ENCODE data around the gene TRABD2A.

The TRABD2A gene

DNA sequence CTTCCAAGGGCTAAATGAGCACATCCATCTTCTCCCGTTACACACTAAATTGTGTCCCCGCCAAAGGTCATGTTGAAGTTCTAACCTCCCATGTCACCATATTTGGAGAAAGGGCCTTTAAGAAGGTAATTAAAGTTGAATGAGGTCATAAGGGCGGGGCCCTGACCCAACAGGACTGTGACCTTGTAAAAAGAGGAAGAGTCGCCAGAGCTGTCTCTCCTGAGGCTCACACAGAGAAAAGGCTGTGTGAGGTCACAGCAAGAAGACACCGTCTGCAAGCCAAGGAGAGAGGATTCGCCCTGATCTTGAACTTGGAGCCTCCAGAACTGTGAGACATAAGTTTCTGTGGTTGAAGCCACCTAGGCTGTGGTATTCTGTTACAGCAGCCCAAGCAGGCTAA, 24.1 kb downstream of the TRABD2A start:
- Histone ChIP-seq H3K27ac (no peak overlapping the region), H3K4me3 (ENCODE audit: low read depth, low read length) (no peak overlapping the region), H3K36me3 (no peaks in the 10 kb centered on the region), H3K9me3 (ENCODE audit: severe bottlenecking) (no peaks in the 10 kb centered on the region), H3K27me3 (ENCODE audit: insufficient read depth, low read depth, severe bottlenecking) (no peaks in the 10 kb centered on the region)
- no peak for DNase-seq
- TF ChIP-seq, protein P1, sequence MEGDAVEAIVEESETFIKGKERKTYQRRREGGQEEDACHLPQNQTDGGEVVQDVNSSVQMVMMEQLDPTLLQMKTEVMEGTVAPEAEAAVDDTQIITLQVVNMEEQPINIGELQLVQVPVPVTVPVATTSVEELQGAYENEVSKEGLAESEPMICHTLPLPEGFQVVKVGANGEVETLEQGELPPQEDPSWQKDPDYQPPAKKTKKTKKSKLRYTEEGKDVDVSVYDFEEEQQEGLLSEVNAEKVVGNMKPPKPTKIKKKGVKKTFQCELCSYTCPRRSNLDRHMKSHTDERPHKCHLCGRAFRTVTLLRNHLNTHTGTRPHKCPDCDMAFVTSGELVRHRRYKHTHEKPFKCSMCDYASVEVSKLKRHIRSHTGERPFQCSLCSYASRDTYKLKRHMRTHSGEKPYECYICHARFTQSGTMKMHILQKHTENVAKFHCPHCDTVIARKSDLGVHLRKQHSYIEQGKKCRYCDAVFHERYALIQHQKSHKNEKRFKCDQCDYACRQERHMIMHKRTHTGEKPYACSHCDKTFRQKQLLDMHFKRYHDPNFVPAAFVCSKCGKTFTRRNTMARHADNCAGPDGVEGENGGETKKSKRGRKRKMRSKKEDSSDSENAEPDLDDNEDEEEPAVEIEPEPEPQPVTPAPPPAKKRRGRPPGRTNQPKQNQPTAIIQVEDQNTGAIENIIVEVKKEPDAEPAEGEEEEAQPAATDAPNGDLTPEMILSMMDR (IDR thresholded peaks at IDR 0.05; ENCODE audit: low read depth, low read length), result no peak

GRCh38 chr2:84855731-84856130, 25.2 kb downstream of the TRABD2A start:
- H3K9me3 ChIP-seq (ENCODE audit: severe bottlenecking), result no peaks in the 10 kb centered on the region
- H3K4me3 ChIP-seq (ENCODE audit: low read depth, low read length), result no peak overlapping the region
- H3K36me3 ChIP-seq, result no peaks in the 10 kb centered on the region
- no peak overlapping the region for H3K27ac ChIP-seq
- no peaks in the 10 kb centered on the region for H3K27me3 ChIP-seq (ENCODE audit: insufficient read depth, low read depth, severe bottlenecking)
- TF ChIP-seq, protein P1 (IDR thresholded peaks at IDR 0.05; ENCODE audit: low read depth, low read length), result no peak
- no peak for DNase-seq

- Histone ChIP-seq H3K27ac (no peak overlapping the region), H3K27me3 (ENCODE audit: insufficient read depth, low read depth, severe bottlenecking) (no peaks in the 10 kb centered on the region), H3K4me3 (ENCODE audit: low read depth, low read length) (no peak overlapping the region), H3K9me3 (ENCODE audit: severe bottlenecking) (no peaks in the 10 kb centered on the region), H3K36me3 (no peaks in the 10 kb centered on the region)
- no peak for DNase-seq
- TF ChIP-seq, protein P1 (IDR thresholded peaks at IDR 0.05; ENCODE audit: low read depth, low read length), result no peak
Observed at GRCh38 chr2:84854850-84855249, 26.0 kb downstream of the TRABD2A start.

GRCh38 chr2:84851876-84852275, 29.0 kb downstream of the TRABD2A start:
- Histone ChIP-seq H3K36me3 (no peaks in the 10 kb centered on the region), H3K27ac (no peak overlapping the region), H3K9me3 (ENCODE audit: severe bottlenecking) (no peaks in the 10 kb centered on the region), H3K27me3 (ENCODE audit: insufficient read depth, low read depth, severe bottlenecking) (no peaks in the 10 kb centered on the region), H3K4me3 (ENCODE audit: low read depth, low read length) (no peak overlapping the region)
- TF ChIP-seq, protein P1 (IDR thresholded peaks at IDR 0.05; ENCODE audit: low read depth, low read length), result no peak
- no peak for DNase-seq

- H3K4me3 ChIP-seq (ENCODE audit: low read depth, low read length), result no peak overlapping the region
- no peaks in the 10 kb centered on the region for H3K9me3 ChIP-seq (ENCODE audit: severe bottlenecking)
- H3K36me3 ChIP-seq, result no peaks in the 10 kb centered on the region
- H3K27me3 ChIP-seq (ENCODE audit: insufficient read depth, low read depth, severe bottlenecking), result no peaks in the 10 kb centered on the region
- H3K27ac ChIP-seq, result no peak overlapping the region
- TF ChIP-seq, protein P1 (IDR thresholded peaks at IDR 0.05; ENCODE audit: low read depth, low read length), result no peak
- no peak for DNase-seq
Observed at GRCh38 chr2:84850471-84850870, 30.4 kb downstream of the TRABD2A start.

DNA sequence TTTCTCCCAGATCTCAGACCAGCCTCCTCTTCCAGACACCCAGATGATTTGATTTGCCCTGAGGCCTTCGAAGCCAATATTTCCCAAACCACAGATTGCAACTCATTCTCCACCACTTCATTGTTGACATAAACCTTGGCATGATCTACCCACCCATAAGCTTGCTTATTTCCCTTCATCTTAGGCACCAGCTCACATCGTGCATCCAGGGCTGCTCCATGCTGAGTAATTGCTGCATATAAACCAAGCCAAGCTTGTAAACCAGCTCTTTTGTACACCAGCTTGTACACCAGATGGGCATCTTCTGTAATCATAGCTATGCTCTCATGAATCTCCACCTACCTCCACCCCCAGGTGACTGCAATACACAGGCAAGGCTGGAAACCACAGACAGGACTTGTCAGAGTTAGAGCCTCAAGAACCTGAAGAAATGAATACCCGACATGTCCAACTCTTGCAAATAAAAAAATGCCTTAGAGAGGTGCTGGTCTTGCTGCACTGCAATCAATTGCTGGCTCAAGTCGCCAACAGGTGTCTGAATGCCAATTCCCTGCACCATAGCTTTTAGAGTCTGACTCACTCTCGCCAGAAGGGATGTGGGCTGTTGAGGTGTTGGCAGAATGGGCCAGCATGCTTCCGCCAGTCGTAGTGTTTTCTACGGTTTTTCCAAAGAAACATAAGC, 31.5 kb downstream of the TRABD2A start:
- no peaks in the 10 kb centered on the region for H3K36me3 ChIP-seq
- no peaks in the 10 kb centered on the region for H3K9me3 ChIP-seq (ENCODE audit: severe bottlenecking)
- peak; percentile 15 for DNase-seq
- H3K27me3 ChIP-seq (ENCODE audit: insufficient read depth, low read depth, severe bottlenecking), result no peaks in the 10 kb centered on the region
- no peak overlapping the region for H3K27ac ChIP-seq
- H3K4me3 ChIP-seq (ENCODE audit: low read depth, low read length), result no peak overlapping the region
- TF ChIP-seq, protein P1 (IDR thresholded peaks at IDR 0.05; ENCODE audit: low read depth, low read length), result no peak

All from WERI-Rb-1 (cell line).